Measurements from ENCODE around the gene ZNF592.

The ZNF592 gene

DNA sequence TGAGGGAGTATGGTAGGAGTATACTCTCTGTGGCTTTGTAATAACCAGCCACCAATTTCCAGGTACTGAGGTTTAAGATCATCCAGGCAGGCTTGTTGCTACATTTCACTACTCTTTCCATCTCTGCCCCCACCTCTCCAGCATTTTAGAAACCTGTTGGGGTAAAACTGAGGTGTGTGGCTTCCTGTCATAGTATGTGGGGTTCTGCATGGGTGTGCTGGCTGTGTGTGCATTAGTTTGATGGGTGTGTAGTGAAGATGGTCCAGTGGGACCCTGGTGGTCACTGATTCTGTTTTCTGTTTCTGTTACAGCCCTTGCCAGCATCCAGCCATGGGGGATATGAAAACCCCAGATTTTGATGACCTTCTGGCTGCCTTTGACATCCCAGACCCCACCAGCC is 34.0 kb downstream of the ZNF592 start:
- DNase-seq, result no peak

GRCh38 chr15:84783493-84784251 is 35.3 kb downstream of the ZNF592 start:
- no peak for DNase-seq

DNA sequence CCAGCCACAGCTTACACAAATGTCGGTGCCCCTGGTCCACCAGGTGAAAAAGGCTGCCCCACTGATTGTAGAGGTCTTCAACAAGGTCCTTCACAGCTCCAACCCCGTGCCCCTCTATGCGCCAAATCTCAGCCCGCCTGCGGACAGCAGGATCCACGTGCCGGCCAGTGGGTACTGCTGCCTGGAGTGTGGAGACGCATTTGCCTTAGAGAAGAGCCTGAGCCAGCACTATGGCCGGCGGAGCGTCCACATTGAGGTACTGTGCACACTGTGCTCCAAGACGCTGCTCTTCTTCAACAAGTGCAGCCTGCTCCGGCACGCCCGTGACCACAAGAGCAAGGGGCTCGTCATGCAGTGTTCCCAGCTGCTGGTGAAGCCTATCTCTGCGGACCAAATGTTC is 35.9 kb downstream of the ZNF592 start:
- DNase-seq, result no peak

GRCh38 chr15:84785053-84785452 is 36.7 kb downstream of the ZNF592 start:
- no peak for DNase-seq

- DNase-seq, result no peak
Measured at GRCh38 chr15:84788500-84788899, 40.1 kb downstream of the ZNF592 start.

DNA sequence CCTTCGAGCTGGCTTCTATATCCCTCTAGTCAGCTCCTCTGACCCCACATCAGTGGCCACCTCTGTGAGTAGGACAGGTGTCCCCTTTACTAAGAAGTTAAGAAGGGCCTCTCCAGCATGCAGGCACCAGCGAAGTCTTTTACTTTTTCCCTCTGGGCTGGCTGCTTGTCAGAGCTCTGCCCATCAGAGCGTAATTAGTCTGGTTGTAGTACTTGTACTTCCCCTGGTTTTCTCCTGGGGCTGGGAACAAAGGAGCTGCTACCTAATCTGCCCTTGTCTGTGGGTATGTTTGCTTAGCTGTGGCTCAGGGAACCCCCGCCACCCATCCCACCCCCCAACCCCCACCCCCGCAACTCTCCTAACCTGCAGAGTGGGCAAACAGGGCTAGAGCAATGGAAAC is 41.4 kb downstream of the ZNF592 start:
- DNase-seq, result no peak

- no peak for DNase-seq
Measured at GRCh38 chr15:84790676-84791075, 42.3 kb downstream of the ZNF592 start.

DNA sequence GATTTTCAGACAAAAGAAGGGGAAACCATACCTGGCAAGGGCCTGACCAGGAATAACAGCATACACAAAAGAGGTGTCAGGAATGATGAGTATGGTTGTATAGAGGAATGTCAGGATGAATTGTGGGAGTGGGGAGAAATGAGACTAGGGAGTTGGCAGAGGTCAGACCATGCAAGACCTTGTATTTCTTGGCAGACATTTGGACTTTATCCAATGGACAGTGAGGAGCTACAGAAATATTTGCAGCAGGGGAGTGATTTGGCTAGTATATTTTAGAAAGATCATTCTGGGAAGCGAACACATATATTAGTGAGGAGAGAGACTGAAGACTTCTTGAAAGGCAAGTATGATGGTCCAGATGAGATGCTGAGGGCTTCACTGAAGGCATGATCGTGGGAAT is 43.4 kb downstream of the ZNF592 start:
- no peak for DNase-seq

DNA sequence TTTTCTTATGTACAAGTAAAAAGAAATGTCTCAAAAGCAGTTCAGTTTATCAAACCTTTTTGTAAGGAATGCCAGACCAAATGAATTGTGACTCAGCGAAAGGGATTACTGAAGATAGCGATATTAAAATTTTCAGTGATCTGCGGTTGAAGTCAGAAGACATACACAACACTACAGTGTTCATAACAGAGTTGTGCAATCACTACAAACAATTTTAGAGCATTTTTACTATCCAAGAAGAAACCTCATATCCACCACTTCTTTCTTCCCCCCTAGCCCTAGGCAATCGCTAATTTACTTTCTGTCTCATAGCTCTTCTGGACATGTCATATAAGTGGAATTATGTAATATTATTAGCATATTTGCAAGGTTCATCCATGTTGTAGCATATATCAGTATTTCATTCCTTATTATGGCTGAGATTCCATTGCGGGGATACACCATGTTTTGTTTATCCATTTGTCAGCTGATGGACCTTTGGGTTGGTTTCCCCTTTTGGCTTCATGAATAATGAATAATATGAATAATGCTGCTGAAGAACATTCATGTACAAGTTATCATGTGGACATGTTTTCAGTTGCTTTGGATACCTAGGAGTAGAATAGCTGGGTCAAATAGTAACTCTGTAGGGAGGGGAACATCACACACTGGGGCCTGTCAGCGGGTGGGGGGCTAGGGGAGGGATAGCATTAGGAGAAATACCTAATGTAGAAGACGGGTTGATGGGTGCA is 45.2 kb downstream of the ZNF592 start:
- no peak for DNase-seq

- no peak for DNase-seq
Measured at GRCh38 chr15:84794162-84794547, 45.8 kb downstream of the ZNF592 start.

GRCh38 chr15:84795186-84795585 is 46.8 kb downstream of the ZNF592 start:
- no peak for DNase-seq

DNA sequence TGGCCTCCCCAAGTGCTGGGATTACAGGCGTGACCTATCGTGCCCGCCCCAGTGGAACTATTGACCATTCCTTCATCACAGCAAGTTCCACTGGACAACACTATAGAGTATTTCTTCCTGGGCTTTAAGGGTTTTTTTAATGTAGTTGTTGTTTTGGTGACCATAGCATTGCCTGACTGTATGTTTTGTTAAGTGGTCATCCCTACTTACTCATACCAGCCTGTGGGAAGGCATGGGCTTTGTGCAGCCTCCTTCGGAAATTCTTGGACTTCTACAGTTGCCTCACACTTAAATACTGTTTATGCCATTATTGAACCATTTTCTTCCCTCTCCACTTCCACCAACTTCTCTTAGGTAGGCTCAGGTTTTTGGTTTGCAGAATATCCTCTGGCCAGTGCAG is 48.8 kb downstream of the ZNF592 start:
- DNase-seq, result no peak

DNA sequence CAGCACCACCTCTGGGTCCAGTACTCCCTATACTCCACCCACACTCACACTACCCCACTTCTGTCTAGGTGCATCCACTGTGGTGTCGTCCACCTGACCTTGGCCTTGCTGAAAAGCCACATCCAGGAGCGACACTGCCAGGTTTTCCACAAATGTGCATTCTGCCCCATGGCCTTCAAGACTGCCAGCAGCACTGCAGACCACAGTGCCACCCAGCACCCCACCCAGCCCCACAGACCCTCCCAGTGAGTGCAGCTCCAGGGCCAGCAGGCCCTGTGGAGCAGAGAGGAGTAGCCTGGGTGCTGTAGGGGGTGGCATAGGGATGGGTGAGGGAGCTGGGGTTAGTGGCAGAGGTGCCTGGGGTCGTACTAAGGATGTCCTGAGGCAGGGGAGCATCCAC is 49.4 kb downstream of the ZNF592 start:
- DNase-seq, result no peak

- DNase-seq, result no peak
Measured at GRCh38 chr15:84798436-84798946, 50.1 kb downstream of the ZNF592 start.

- no peak for DNase-seq
Measured at GRCh38 chr15:84799511-84800187, 51.3 kb downstream of the ZNF592 start.

DNA sequence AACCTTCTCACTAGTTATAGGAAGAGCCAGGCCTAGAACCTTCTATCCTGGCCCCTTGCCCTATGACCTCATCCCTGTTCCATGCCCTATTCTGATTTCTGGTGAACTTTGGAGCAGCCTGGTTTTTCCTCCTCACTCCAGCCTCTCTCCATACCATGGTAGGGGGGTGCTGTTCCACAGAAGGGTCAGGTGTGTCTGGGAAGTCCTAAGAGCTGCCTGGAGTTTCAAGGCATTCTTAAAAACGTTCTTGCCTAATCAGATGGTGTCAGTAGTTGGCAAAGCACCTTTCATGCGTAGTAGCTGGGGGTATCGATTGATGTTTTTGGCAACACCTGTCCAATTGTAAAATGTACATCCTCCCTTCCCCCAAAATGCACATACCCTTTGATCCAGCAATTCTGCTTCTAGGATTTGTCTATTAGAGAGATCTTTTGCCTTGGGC is 52.0 kb downstream of the ZNF592 start:
- no peak for DNase-seq

DNA sequence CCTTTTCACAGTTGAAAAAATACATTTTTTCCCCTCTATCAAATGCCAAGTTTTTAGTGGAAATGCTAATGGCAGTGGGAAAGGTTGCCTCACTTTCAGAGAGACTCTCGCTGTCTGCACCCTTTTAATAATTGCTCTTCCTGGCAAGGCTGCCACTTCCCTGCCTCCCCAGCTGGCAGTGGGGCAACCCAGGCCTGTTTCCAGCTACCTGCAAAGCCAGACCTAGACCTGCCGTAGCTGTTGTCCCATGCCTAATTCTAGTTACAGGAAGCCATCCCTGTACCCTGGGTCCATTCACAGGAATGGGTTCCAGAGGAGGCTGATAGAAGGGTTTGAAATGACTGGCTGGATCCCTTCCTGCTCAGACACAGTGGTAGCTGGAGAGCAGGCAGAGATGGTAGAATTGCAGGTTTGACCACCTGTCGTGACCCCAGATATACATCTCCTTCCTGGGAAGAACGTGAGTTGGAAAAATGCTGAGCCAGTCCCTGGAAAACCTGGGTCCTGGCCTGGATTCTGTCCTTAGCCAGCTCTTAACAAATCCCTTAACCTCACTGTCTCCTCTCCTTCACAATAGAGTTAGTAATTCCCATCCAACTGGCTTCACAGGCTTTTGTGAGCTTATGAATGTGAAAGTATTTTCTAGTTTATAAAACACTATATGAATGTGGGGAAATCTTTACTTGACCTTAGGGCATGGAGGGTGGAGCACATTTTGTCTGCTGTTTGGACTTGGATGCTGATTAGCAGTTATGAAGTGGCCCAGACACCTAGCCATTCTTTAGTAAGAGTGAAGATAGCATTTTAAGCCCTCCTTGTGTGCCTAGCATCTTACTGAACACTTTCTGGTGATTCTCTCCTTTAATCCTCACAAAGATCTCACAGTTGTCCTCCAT is 55.9 kb downstream of the ZNF592 start:
- no peak for DNase-seq

GRCh38 chr15:84805221-84805620 is 56.8 kb downstream of the ZNF592 start:
- no peak for DNase-seq

- DNase-seq, result no peak
Measured at GRCh38 chr15:84807228-84807627, 58.8 kb downstream of the ZNF592 start.

GRCh38 chr15:84810073-84810840 is 61.9 kb downstream of the ZNF592 start:
- no peak for DNase-seq

GRCh38 chr15:84811151-84811550 is 62.8 kb downstream of the ZNF592 start:
- no peak for DNase-seq

- DNase-seq, result no peak
Measured at GRCh38 chr15:84811828-84812227, 63.4 kb downstream of the ZNF592 start.

All from hematopoietic multipotent progenitor cell treated with erythropoietin and hydrocortisone succinate and interleukin-3 and kit ligand, for 8 days (in vitro differentiated cells).